GM18511 (cell line): ENCODE results near the gene GNG12.
"Not testable (repeated sequence)": the region's sequence is repeated elsewhere in the genome, so short reads cannot be mapped to it uniquely, and the experiment has no call there.

Experiments used
- ATAC-seq: cut with Tn5 transposase; IDR thresholded peaks from one replicate; pipeline ENCODE4 v1.9.1; 2021; ENCODE audit warnings: mild to moderate bottlenecking, moderate library complexity; ENCODE audit not compliant: unreplicated experiment

GNG12 gene

GRCh38 chr1:67735806-67736627 is 97.2 kb downstream of the GNG12 start:
- ATAC-seq = peak; percentile 97

GRCh38 chr1:67735206-67735605 is 98.1 kb downstream of the GNG12 start:
- no peak for ATAC-seq

GRCh38 chr1:67734323-67734690 is 99.0 kb downstream of the GNG12 start:
- no peak for ATAC-seq

DNA sequence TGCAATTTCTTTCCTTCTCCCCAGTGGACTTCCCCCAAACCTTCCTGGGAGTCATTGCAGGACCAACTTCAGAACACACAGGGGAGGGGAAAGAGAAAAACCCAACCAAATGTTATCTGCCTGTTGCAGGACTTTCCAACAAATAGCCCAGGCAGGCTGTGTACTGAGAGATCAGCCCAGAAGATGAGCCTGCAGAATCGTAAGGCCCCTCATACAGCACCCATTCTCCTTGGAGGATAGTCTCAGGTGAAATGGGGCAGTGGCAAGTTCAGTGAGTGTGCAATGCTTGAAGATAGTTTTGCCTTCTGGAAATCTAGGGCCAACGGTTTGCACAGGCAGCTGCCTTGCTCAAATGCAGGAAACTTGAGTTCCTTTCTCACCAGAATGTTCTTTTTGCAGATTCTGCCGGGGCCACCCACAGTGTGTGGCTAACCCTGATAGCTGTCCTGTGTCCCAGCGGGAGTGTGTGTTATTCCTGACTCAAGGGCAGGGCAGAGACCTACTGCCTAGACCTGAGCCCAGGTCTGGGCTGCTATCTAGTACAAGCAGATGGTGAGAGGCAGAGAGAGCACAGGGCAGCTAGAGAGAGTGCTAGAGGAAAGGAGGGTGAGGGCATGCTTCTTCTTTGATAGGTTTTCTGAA is 99.5 kb downstream of the GNG12 start:
- no peak for ATAC-seq

- peak; percentile 35 for ATAC-seq
These were observed 100.5 kb downstream of the GNG12 start for GRCh38 chr1:67732750-67733151.

DNA sequence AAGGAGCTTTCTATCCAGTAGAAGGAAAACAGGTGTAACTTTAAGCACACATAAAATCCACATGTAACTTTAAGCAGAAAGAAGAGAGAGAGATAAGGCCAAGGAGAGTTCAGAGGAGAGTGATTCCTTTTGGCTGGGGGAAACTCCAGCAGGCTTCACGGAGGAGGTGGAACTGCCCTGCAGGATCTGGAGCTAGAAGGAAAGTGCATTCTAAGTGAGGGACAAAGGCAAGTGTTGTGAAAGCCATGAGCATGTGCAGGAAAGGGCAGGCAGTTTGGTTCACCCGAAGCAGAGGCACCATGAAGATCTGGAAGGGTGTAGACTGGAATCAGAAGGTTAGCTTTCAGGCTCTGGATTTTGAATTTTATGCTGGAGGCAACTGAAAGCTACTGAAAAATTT is 101.9 kb downstream of the GNG12 start:
- ATAC-seq = no peak

DNA sequence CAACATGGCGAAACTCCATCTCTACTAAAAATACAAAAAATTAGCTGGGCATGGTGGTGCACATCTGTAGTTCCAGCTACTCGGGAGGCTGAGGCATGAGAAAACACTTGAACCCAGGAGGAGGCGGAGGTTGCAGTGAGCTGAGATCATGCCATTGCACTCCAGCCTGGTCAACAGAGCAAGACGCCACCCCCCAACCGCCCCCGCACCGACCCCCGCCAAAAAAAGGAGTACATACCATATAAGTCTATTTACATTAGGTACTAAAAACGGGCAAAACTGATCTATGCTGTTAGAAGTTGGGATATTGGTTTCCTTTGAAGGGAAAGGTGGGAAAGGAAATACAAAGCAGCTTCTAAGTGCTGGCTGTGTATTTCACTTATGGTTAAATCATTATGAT is 103.0 kb downstream of the GNG12 start:
- not testable (repeated sequence) for ATAC-seq

DNA sequence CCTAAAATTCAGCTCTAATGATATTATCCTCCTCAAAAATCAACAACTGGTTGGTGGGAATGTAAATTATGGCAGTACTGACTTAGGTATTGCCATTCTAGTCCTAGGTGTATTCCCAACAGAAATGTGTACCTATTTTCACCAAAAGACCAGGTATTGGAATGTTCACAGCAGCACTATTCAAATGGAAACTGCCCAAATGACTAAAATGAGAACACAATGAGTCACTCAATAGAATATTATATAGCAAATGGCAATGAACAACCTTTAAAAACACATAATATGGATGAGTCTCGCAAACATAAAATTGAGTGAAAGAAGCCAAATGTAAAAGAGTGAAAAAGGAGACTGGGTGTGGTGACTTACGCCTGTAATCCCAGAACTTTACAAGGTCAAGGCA is 103.4 kb downstream of the GNG12 start:
- no peak for ATAC-seq

DNA sequence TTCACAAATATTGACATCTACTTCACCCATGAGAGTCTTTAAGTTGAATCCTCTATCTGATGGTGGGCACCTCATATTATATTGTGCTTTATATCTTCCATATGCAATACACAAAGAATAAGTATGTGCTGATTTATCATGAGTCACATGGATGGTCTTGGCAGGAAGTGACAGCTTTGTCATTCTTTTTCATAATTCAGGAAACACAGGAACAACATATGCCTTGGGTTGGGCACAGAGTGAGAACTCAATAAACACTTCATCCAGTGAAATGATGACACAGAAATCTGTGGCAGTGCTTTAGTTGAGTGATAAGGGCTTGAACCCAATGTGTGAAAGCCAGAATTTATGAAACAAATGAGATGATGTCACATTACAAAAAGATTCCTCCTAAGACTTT is 107.0 kb downstream of the GNG12 start:
- ATAC-seq = no peak

DNA sequence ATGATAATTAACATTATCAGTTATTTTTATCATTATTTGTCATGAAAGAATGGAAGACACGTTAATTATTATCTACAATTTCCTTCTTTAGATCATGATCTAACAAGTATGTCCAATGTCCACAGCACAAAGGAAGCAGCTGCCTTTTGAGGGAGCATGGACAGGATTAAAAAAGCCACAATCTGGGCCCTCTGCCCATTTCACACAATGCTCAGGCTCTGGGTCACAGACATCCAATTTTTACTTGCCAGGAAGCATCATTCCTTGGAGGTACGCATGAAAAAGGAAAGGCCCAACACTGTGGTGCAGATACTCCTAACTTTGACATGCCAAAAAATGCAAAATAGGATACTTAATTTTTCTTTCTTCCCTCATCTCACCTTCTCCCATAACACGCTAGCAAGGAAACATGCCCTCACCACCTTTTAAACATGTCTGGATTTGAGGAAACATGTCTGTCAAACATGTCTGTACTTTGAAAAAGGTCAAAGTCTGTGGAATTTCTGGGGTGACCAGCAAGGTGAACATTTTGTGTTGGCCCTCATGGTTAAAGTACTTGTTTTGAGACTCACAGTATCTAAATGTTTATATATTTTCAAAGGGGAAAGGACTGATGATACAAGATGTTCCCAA is 108.2 kb downstream of the GNG12 start:
- ATAC-seq = no peak

- peak; percentile 92 for ATAC-seq
These were observed 109.6 kb downstream of the GNG12 start for GRCh38 chr1:67723620-67724019.

DNA sequence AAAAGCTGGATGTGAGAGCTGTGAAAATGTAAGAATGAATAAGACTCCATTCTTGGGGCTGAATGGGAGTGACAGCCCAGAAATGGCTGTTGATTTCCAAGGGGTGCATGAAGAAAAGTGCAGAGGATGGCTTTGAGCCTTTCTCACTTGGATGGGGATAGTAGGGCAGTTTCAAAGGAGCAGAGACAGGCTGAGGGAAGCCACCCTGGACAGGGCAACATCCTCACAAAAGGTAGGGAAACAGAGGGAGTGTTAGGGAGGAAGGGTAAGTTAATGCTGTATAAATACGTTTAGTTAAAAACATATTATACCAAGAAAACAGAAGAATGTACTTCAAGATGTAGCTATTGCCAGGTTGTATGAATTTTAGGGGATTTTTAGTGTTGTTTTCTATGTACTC is 110.1 kb downstream of the GNG12 start:
- ATAC-seq = peak; percentile 8

- no peak for ATAC-seq
These were observed 110.8 kb downstream of the GNG12 start for GRCh38 chr1:67722292-67722944.

GRCh38 chr1:67721650-67722291 is 111.5 kb downstream of the GNG12 start:
- no peak for ATAC-seq

GRCh38 chr1:67721112-67721511 is 112.2 kb downstream of the GNG12 start:
- ATAC-seq = no peak

- no peak for ATAC-seq
These were observed 113.7 kb downstream of the GNG12 start for GRCh38 chr1:67719329-67720196.

DNA sequence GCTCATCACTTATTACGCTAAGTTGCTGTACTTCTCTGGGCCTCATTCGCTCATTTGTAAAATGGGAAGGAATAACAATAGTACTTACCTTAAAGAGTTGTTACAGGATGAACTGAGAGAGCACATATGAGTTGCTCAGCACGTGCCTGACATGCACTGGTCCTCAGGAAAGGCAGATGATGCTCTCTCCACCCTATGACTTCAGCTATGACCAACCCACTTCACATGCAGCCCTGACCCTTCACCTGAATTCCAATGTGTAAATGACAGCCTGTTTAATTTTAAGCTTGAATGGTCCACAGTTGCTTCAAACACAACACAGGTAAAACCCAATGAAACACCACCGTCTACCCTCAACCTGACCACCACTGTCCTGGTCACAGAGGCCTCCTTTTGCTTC is 115.4 kb downstream of the GNG12 start:
- ATAC-seq = no peak

DNA sequence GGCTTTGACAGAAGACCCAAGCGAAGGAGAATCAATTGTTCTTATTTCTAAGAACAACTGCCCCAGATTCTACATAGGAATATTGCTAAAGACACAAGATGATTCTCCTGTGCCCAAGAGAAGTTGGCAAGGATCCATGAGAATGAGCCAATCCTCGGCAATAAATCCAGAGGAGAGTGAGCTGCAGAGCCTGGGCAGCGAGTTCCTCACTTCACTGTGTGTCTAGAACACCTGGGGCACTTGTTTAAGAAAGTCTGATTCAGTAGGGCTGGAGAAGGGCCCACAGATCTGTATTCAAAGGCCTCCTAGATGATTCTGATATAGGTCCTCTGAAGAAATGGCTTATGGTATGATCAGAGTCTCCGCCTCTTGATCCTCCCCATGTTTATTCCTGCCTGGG is 116.5 kb downstream of the GNG12 start:
- no peak for ATAC-seq

DNA sequence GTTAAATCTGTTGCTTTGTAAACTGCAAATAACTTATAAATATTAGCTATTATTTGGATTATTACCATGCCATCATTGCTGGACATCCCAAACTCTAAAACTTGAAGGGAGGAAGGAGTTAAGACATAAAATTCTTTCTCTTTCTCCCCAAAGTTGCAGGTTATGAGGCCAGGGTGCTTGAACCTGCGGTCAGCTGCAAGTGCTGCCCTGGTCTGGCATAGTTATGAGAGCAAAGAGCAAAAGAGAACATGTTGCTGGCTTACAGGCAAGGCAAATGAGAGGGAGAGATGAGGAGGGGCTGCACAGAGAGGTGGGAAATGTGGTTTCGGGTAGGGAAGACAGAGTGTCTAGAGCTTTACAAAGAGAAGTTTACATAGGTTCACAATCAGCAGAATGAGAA is 117.4 kb downstream of the GNG12 start:
- no peak for ATAC-seq
